Sigmoid colon (tissue), 4 donors: ENCODE measurements around the gene PLCH1.

ENCODE experiments used
- CTCF ChIP-seq, 4 experiments: fragments of 450-650 bp in 3 of 4; fragments of 200-600 bp in 1 of 4; IDR thresholded peaks; one replicate each; pipeline ENCODE4 v1.5.1; 2016 to 2019; ENCODE audit warnings: antibody characterized with exemption in 4 of 4, mild to moderate bottlenecking in 3 of 4, moderate library complexity in 2 of 4
- POLR2A ChIP-seq, 2 donors: fragments of 450-650 bp; IDR thresholded peaks; one replicate each; pipeline ENCODE4 v1.6.1; 2016; ENCODE audit warnings: antibody characterized with exemption in 2 of 2, mild to moderate bottlenecking in 2 of 2, moderate library complexity in 2 of 2
- POLR2AphosphoS5 ChIP-seq, 4 donors: sonication (generic); formaldehyde crosslinking; IDR thresholded peaks; one replicate each; pipeline ENCODE4 v1.6.1; 2017; ENCODE audit warnings: antibody characterized with exemption in 4 of 4

- no peak for TF ChIP-seq POLR2A (IDR thresholded peaks at IDR 0.05)
- TF ChIP-seq CTCF (IDR thresholded peaks at IDR 0.05), result no peak
- no peak for TF ChIP-seq POLR2AphosphoS5 (IDR thresholded peaks at IDR 0.05)
Observed at GRCh38 chr3:155443815-155444214, 301.1 kb downstream of the PLCH1 start.
